Suppressor macrophage treated with lipopolysaccharide for 4 hours (primary cell): Measurements from ENCODE around the gene SAMD13.

Source experiments
- DNase-seq: peaks from one replicate; pipeline ENCODE4 v3.0.0-alpha.2; 2020

SAMD13 gene

GRCh38 chr1:84376000-84376910 lies 74.7 kb downstream of the SAMD13 start:
- no peak for DNase-seq

GRCh38 chr1:84377480-84378095 lies 76.1 kb downstream of the SAMD13 start:
- no peak for DNase-seq

- DNase-seq: peak; percentile 41
Measured at GRCh38 chr1:84379138-84379916, 77.8 kb downstream of the SAMD13 start.

- DNase-seq: no peak
Measured at GRCh38 chr1:84379917-84380180, 78.3 kb downstream of the SAMD13 start.

- DNase-seq: no peak
Measured at GRCh38 chr1:84382127-84382526, 80.6 kb downstream of the SAMD13 start.

DNA sequence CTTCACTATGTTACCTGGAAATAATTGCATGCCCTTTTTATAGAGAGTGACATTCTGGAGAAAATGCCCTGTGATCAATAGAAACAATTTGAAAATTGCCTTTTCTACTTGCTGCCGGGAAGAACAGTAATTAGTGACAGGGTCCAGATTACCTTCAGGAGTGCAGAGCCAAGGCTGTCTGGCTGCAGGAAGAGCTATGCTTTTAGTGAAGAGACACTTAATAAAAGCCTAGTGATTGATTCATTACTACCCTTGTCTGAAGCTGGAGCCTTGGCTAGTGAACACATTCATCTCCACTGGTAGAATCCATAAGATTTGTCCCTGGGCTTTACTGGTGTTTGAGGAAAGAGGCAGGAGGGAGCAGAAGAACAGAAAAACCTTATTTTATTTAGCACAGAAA lies 83.8 kb downstream of the SAMD13 start:
- DNase-seq: no peak

- DNase-seq: no peak
Measured at GRCh38 chr1:84386716-84387479, 85.4 kb downstream of the SAMD13 start.

- no peak for DNase-seq
Measured at GRCh38 chr1:84387480-84388163, 86.1 kb downstream of the SAMD13 start.

DNA sequence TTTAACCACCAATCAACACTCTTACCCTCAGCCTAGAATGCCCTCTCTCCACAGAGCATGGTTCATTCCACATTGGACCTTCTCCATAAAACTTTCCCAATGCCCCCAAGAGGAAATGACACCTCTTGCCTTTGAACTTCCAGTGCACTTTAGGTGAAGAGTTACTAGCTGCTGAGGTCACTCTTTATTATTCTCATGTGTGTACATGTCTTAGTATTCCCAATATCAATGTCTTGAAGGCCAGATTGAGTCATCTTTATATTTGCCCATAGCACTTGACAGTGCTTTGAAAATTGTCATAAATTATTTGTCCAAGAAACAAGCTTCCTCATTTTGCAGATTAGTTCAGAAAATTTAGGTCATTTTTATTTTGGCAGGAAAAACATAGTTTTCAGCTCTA lies 88.7 kb downstream of the SAMD13 start:
- peak; percentile 55 for DNase-seq

- DNase-seq: no peak
Measured at GRCh38 chr1:84398175-84399155, 97.0 kb downstream of the SAMD13 start, which contains the start of gene DNASE2B. Gene DNASE2B (plus strand): TSS chr1:84398484. CDS start chr1:84398565, 81 bp downstream.
